GM12865 (cell line): ENCODE results near the gene TYMP.

Experiments
- DNase-seq: peaks from one replicate; pipeline ENCODE4 v3.0.0; 2010; ENCODE audit warnings: low read depth
- H3K4me3 ChIP-seq: 2 replicates; pipeline ENCODE4 v1.5.1; 2011; ENCODE audit warnings: mild to moderate bottlenecking, low read depth, low read length, control low read depth
- CTCF ChIP-seq: IDR thresholded peaks from 2 replicates; pipeline ENCODE4 v1.5.1; 2011; ENCODE audit warnings: low read length, control low read depth, low read depth, inconsistent platforms; ENCODE audit not compliant: insufficient read depth; ENCODE audit errors: missing control alignments

TYMP gene

GRCh38 chr22:50575426-50575941 lies 45.7 kb upstream of the TYMP start:
- TF ChIP-seq CTCF, result no peak
- DNase-seq, result no peak
- no peak overlapping the region for H3K4me3 ChIP-seq

- H3K4me3 ChIP-seq, result no peak overlapping the region
- no peak for TF ChIP-seq CTCF
- DNase-seq, result no peak
Measured at GRCh38 chr22:50574383-50574755, 44.6 kb upstream of the TYMP start.

- no peak overlapping the region for H3K4me3 ChIP-seq
- DNase-seq, result no peak
- TF ChIP-seq CTCF, result no peak
Measured at GRCh38 chr22:50573491-50574382, 43.9 kb upstream of the TYMP start.

- no peak for DNase-seq
- TF ChIP-seq CTCF, result no peak
Measured at GRCh38 chr22:50572965-50573364, 43.2 kb upstream of the TYMP start.

GRCh38 chr22:50571264-50572175 lies 41.7 kb upstream of the TYMP start:
- no peak for TF ChIP-seq CTCF
- no peak for DNase-seq
- no peak overlapping the region for H3K4me3 ChIP-seq

More at GRCh38 chr22:50572965-50573364, 43.2 kb upstream of the TYMP start:
- no peak overlapping the region for H3K4me3 ChIP-seq

DNA sequence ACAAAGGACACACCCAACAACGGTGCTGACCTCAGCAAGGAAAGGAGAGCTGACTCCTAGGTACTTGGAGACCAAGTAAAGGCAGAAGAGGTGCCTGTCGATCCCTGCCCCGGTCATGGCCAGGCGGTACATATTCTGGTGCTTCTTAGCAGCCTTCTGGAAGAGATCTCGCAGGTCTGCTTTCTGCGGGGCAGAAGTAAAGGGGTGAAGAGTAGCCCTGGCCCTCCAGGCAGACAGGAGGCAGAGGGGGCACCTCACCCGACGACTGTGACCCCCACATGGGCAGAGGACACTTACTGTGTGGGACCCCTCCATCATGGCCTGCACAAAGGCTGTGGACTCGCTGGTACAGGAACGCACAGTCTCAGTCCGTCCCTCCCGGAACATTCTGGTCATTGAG lies 41.0 kb upstream of the TYMP start:
- no peak for TF ChIP-seq CTCF
- DNase-seq, result no peak
- H3K4me3 ChIP-seq, result no peak overlapping the region
